A673 (cell line): ENCODE data around the gene PLCB4. TPM values are rescaled to one million over a fixed set of nuclear protein-coding genes. Genes with fewer than 3 reads are reported as not detected.

Experiments used
- BruUV-seq: library from RNA; stranded (reverse); fragments of 400-500 nt; replicated peaks from 2 replicates; lab custom pipeline; 2021; lab: Mats Ljungman, UMichigan
- CTCF ChIA-PET: fragments of 300-600 bp; sonication (Branson Sonifier 250); formaldehyde crosslinking; loops from one replicate; lab custom pipeline; 2022; ENCODE audit warnings: antibody characterized with exemption; lab: Charles Lee
- POLR2A ChIA-PET: fragments of 300-600 bp; sonication (Branson Sonifier 250); formaldehyde crosslinking; loops from one replicate; lab custom pipeline; 2022; ENCODE audit warnings: antibody characterized with exemption; ENCODE audit not compliant: low non-redundant PET; lab: Charles Lee
- DNase-seq: peaks from one replicate; pipeline ENCODE4 v3.0.0-alpha.2; 2015; ENCODE audit warnings: low spot score
- H3K27ac ChIP-seq: fragments of 200-600 bp; sonication (generic); 2 replicates; pipeline ENCODE4 v1.5.1; 2016; ENCODE audit warnings: mixed run types, low read depth, mild to moderate bottlenecking, mixed read lengths, antibody characterized with exemption, low read length; ENCODE audit not compliant: poor library complexity, severe bottlenecking
- H3K27me3 ChIP-seq: fragments of 200-600 bp; sonication (generic); replicated peaks from 2 replicates; pipeline ENCODE4 v1.6.1; 2017; ENCODE audit warnings: mixed run types, low read depth, mild to moderate bottlenecking, mixed read lengths, antibody characterized with exemption, low read length; ENCODE audit not compliant: insufficient read depth, poor library complexity
- H3K36me3 ChIP-seq: fragments of 200-600 bp; sonication (generic); 2 replicates; pipeline ENCODE4 v1.6.1; 2016; ENCODE audit warnings: mixed run types, mild to moderate bottlenecking, mixed read lengths, antibody characterized with exemption, low read length; ENCODE audit not compliant: insufficient read depth, poor library complexity, severe bottlenecking
- H3K4me1 ChIP-seq: fragments of 200-600 bp; sonication (generic); 2 replicates; pipeline ENCODE4 v1.6.1; 2017; ENCODE audit warnings: mixed run types, mild to moderate bottlenecking, mixed read lengths, antibody characterized with exemption, low read length; ENCODE audit not compliant: insufficient read depth, poor library complexity, severe bottlenecking
- H3K4me3 ChIP-seq: fragments of 200-600 bp; sonication (generic); 2 replicates; pipeline ENCODE4 v1.5.1; 2016; ENCODE audit warnings: low read depth, mixed run types, mild to moderate bottlenecking, mixed read lengths, low read length; ENCODE audit not compliant: poor library complexity, severe bottlenecking
- H3K9me3 ChIP-seq: fragments of 200-600 bp; sonication (generic); 2 replicates; pipeline ENCODE4 v1.6.1; 2016; ENCODE audit warnings: mixed run types, low read depth, mild to moderate bottlenecking, mixed read lengths, antibody characterized with exemption, low read length; ENCODE audit not compliant: poor library complexity, severe bottlenecking
- EZH2 ChIP-seq: fragments of 200-600 bp; sonication (generic); IDR thresholded peaks from 2 replicates; pipeline ENCODE4 v1.6.1; 2017; ENCODE audit warnings: borderline replicate concordance, low read depth, mild to moderate bottlenecking, mixed read lengths, antibody characterized with exemption, low read length; ENCODE audit not compliant: poor library complexity, severe bottlenecking
- intact Hi-C: fragments of 100-400 bp; cut with micrococcal nuclease; formaldehyde crosslinking; loops from one replicate; pipeline ENCODE4 v1.10.0; 2022; ENCODE audit not compliant: unreplicated experiment
- total RNA-seq: library from RNA; stranded (reverse); gene quantifications from 2 replicates; pipeline ENCODE4 v1.2.3, GENCODE V29; 2021
- TF ChIP-seq, protein P1 (sequence below): fragments of 300-800, 200-600 bp; sonication (generic); conservative IDR thresholded peaks from 2 replicates; pipeline ENCODE4 v1.5.1; 2017; ENCODE audit warnings: low read depth, mild to moderate bottlenecking, antibody characterized with exemption, low read length, moderate library complexity, mixed read lengths

PLCB4 gene
- total RNA-seq, 1 experiment from 2014 or later = 6.2 TPM

DNA sequence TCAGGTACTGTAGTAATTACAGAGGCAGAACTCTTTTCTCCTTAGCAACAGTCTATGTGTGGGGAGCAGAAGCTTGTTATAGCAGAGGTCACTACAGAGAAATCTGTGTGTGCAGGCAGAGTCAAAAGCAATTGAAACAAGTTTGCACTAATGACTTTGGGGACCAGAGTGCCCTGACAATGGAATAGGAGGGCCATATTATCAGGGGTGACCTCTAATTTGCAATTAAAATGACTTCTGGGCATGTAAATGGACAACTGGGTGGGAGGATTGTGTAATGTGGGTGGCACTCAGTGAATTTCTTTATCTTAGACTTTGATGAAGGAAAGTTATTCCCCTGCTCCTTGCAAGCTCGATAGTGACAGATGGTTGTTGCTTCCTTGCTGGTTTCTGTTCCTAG is 127.2 kb downstream of the PLCB4 start:
- Histone ChIP-seq H3K9me3 (no peaks in the 10 kb centered on the region), H3K36me3 (no peaks in the 10 kb centered on the region), H3K27me3 (no peaks in the 10 kb centered on the region), H3K4me1 (no peaks in the 10 kb centered on the region), H3K27ac (no peak overlapping the region), H3K4me3 (no peak overlapping the region)
- ChIA-PET POLR2A (no interaction called here), CTCF (no interaction called here)
- no TSS peak for BruUV-seq
- no peak for TF ChIP-seq EZH2
- TF ChIP-seq, protein P1, sequence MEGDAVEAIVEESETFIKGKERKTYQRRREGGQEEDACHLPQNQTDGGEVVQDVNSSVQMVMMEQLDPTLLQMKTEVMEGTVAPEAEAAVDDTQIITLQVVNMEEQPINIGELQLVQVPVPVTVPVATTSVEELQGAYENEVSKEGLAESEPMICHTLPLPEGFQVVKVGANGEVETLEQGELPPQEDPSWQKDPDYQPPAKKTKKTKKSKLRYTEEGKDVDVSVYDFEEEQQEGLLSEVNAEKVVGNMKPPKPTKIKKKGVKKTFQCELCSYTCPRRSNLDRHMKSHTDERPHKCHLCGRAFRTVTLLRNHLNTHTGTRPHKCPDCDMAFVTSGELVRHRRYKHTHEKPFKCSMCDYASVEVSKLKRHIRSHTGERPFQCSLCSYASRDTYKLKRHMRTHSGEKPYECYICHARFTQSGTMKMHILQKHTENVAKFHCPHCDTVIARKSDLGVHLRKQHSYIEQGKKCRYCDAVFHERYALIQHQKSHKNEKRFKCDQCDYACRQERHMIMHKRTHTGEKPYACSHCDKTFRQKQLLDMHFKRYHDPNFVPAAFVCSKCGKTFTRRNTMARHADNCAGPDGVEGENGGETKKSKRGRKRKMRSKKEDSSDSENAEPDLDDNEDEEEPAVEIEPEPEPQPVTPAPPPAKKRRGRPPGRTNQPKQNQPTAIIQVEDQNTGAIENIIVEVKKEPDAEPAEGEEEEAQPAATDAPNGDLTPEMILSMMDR = no peak
- DNase-seq = no peak
- intact Hi-C loops = no loop called here

DNA sequence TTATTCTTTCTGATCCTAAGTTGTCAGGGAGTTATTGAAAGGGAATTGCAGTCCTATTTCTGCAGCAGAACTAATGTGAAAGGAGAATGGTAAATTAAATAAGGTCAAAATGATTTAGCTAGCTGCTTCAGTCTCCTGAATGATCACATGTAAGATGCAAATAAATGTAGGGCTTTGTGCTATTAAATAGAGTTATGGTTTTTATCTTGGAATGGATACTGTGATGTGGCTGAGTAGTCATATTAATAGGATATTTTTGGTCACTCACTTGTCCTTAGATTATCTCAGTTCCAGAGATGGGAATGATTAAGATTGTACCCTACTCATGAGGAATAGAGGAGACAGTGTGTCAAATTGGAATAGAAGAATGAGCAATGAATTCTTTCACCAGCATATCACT is 129.6 kb downstream of the PLCB4 start:
- POLR2A ChIA-PET = no interaction called here
- CTCF ChIA-PET = no interaction called here

DNA sequence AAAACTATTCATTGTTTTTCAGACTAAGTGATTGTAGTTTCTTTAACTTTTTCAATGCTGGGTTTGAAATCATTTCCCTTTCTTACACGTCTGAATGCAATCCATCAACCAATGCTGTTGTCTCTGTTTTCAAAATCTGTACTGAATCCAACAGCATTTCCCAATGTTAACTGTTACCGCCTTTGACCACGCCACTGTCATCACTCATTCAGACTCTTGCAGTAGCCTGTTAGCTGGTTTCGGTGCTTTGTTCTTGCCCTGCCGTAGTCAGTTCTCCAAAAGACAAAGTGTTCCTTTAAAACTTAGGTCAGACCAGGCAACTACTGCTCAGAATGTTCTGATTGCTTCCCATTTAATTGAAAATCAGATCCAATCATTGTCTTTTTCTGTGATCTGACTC is 131.3 kb downstream of the PLCB4 start:
- no peak for TF ChIP-seq EZH2
- TF ChIP-seq, protein P1 = no peak
- BruUV-seq = no TSS peak
- no peak for DNase-seq
- Histone ChIP-seq H3K4me1 (no peaks in the 10 kb centered on the region), H3K4me3 (no peak overlapping the region), H3K36me3 (no peaks in the 10 kb centered on the region), H3K9me3 (no peaks in the 10 kb centered on the region), H3K27me3 (no peaks in the 10 kb centered on the region), H3K27ac (no peak overlapping the region)
- intact Hi-C loops = no loop called here
- ChIA-PET POLR2A (no interaction called here), CTCF (no interaction called here)

More for the DNA sequence above, 129.6 kb downstream of the PLCB4 start:
- no peaks in the 10 kb centered on the region for H3K4me1 ChIP-seq
- no peaks in the 10 kb centered on the region for H3K36me3 ChIP-seq
- TF ChIP-seq, protein P1 = no peak
- TF ChIP-seq EZH2 = no peak
- no peaks in the 10 kb centered on the region for H3K27me3 ChIP-seq
- DNase-seq = no peak
- H3K27ac ChIP-seq = no peak overlapping the region
- no TSS peak for BruUV-seq
- no peaks in the 10 kb centered on the region for H3K9me3 ChIP-seq
- no peak overlapping the region for H3K4me3 ChIP-seq
- intact Hi-C loops = no loop called here
